ENCODE measurements around the gene CFAP298. TPM values are rescaled to one million over a fixed set of nuclear protein-coding genes. Genes with fewer than 3 reads are reported as not detected.

The CFAP298 gene
- total and polyA plus RNA-seq, 2 of the 13 experiments (the other 11 are each of a cell fraction or from before 2014, with no cell fraction given): 21.2 to 62.2 TPM

DNA sequence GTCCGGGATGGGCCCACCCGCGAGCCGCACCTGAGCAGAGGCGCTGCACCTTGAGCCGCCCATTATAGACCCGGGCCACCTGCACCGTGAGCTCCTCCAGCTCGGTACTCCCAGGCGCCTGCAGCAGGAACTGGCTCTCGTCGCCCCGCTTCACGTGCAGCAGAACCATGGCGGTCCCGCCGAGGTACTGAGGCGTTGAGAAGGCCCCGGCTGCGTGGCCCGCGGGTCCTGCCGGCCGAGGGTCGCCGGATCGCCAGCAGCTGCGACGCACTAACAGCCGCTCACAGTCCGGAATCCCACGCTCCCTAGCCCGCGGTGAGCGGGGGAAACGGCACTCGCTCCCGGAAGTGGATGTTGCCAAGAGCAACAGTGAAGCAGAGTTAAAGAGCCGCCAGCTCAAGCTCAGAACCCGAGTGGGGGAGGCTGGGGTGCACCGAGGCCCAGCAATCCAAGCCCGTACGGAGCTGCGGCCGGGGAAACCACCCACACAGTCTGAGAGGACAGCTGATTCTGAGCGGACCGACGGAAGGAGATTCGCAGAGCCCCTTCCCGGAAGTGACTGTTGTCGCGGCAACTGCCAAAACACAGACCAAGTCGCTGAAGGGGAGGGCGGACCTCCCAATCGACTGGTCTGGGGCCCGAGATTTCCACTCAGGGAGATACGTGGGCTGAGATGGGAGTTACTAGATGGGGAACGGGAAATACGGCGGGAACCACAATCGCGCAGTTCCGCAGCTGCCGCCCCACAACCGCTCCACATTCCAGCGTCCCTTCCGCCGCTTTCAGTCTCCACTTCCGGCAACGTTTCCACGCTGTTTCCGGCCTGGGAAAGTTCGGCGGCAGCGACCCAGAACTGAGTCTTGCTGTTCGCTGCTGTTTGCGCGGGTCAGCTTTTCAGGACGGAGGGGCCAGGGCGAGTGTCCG is at the start of gene CFAP298 (continued):
- TF ChIP-seq POGK (CRISPR knock-in tag; conservative IDR thresholded peaks at IDR 0.05) (peak; percentile 18; the same call in 1 of the 2 replicates), NFKBIZ (CRISPR knock-in tag; IDR thresholded peaks at IDR 0.05) (peak; percentile 9; the same call in 1 of the 2 replicates), ZBTB40 (IDR thresholded peaks at IDR 0.05) (peak; percentile 85), ZBTB40 (CRISPR knock-in tag; IDR thresholded peaks at IDR 0.05) (peak; percentile 68; the same call in 1 of the 2 replicates), RCOR2 (CRISPR knock-in tag; IDR thresholded peaks at IDR 0.05) (no peak), ZNF180 (CRISPR knock-in tag; IDR thresholded peaks at IDR 0.05; ENCODE audit: borderline replicate concordance, low read depth) (no peak), CBX1 (IDR thresholded peaks at IDR 0.05; ENCODE audit: low read depth) (no peak), DPF2 (CRISPR knock-in tag; IDR thresholded peaks at IDR 0.05; ENCODE audit: borderline replicate concordance, low read depth) (no peak), ZNF776 (CRISPR knock-in tag; IDR thresholded peaks at IDR 0.05) (no peak), RFXANK (CRISPR knock-in tag; IDR thresholded peaks at IDR 0.05) (no peak), ZNF446 (CRISPR knock-in tag; IDR thresholded peaks at IDR 0.05) (0 out of 2 replicates have a peak, but pooled peaks have one; percentile 33), ZNF564 (CRISPR knock-in tag; IDR thresholded peaks at IDR 0.05) (peak; percentile 90), ZFP36L1 (CRISPR knock-in tag; IDR thresholded peaks at IDR 0.05) (no peak)
- TF ChIP-seq, protein P1, sequence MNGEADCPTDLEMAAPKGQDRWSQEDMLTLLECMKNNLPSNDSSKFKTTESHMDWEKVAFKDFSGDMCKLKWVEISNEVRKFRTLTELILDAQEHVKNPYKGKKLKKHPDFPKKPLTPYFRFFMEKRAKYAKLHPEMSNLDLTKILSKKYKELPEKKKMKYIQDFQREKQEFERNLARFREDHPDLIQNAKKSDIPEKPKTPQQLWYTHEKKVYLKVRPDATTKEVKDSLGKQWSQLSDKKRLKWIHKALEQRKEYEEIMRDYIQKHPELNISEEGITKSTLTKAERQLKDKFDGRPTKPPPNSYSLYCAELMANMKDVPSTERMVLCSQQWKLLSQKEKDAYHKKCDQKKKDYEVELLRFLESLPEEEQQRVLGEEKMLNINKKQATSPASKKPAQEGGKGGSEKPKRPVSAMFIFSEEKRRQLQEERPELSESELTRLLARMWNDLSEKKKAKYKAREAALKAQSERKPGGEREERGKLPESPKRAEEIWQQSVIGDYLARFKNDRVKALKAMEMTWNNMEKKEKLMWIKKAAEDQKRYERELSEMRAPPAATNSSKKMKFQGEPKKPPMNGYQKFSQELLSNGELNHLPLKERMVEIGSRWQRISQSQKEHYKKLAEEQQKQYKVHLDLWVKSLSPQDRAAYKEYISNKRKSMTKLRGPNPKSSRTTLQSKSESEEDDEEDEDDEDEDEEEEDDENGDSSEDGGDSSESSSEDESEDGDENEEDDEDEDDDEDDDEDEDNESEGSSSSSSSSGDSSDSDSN (CRISPR knock-in tag; IDR thresholded peaks at IDR 0.05): peak; percentile 100

Data from HepG2 (cell line).